NCI-H1694 treated with DMSO at 0.1 percent for 48 hours (cell line): Measurements from ENCODE around the gene XXYLT1.
A peak's percentile ranks its signal among the peaks of the same experiment; 100 is the strongest.
"Not testable (repeated sequence)": the region's sequence is repeated elsewhere in the genome, so short reads cannot be mapped to it uniquely, and the experiment has no call there.

ENCODE experiments used
- DNase-seq: peaks from one replicate; lab custom pipeline; 2025; lab: John Stamatoyannopoulos, UW

The XXYLT1 gene

GRCh38 chr3:195250473-195251251, 20.3 kb downstream of the XXYLT1 start:
- DNase-seq: no peak

GRCh38 chr3:195249858-195250464, 21.0 kb downstream of the XXYLT1 start:
- no peak for DNase-seq

- no peak for DNase-seq
Observed at GRCh38 chr3:195249057-195249770, 21.7 kb downstream of the XXYLT1 start.

GRCh38 chr3:195248281-195248680, 22.7 kb downstream of the XXYLT1 start:
- no peak for DNase-seq

GRCh38 chr3:195247863-195248189, 23.1 kb downstream of the XXYLT1 start:
- no peak for DNase-seq

GRCh38 chr3:195247086-195247862, 23.7 kb downstream of the XXYLT1 start:
- no peak for DNase-seq

- peak; percentile 95 for DNase-seq
Observed at GRCh38 chr3:195246581-195246995, 24.4 kb downstream of the XXYLT1 start.

- DNase-seq: no peak
Observed at GRCh38 chr3:195245531-195245951, 25.4 kb downstream of the XXYLT1 start.

GRCh38 chr3:195241592-195242355, 29.2 kb downstream of the XXYLT1 start:
- DNase-seq: no peak

GRCh38 chr3:195240939-195241338, 30.0 kb downstream of the XXYLT1 start:
- DNase-seq: no peak

GRCh38 chr3:195240171-195240701, 30.7 kb downstream of the XXYLT1 start:
- DNase-seq: no peak

GRCh38 chr3:195239121-195239520, 31.8 kb downstream of the XXYLT1 start:
- DNase-seq: no peak

GRCh38 chr3:195238586-195239118, 32.3 kb downstream of the XXYLT1 start:
- no peak for DNase-seq

- no peak for DNase-seq
Observed at GRCh38 chr3:195238081-195238571, 32.8 kb downstream of the XXYLT1 start.

GRCh38 chr3:195236801-195237570, 34.0 kb downstream of the XXYLT1 start:
- DNase-seq: no peak

GRCh38 chr3:195236076-195236798, 34.7 kb downstream of the XXYLT1 start:
- DNase-seq: no peak

GRCh38 chr3:195230244-195230643, 40.7 kb downstream of the XXYLT1 start:
- no peak for DNase-seq

- DNase-seq: not testable (repeated sequence)
Observed at GRCh38 chr3:195228886-195229285, 42.1 kb downstream of the XXYLT1 start.

- no peak for DNase-seq
Observed at GRCh38 chr3:195227871-195228270, 43.1 kb downstream of the XXYLT1 start.
